Hepatocyte (in vitro differentiated cells): ENCODE results near the gene GP5.

Experiments used
- EZH2phosphoT487 ChIP-seq: fragments of 200-600 bp; sonication (generic); IDR thresholded peaks from one replicate; pipeline ENCODE4 v1.6.1; 2018; ENCODE audit warnings: antibody characterized with exemption, mild to moderate bottlenecking, low read depth, moderate library complexity; ENCODE audit not compliant: unreplicated experiment, severe bottlenecking
- TF ChIP-seq, protein P1 (sequence below): fragments of 200-600 bp; sonication (generic); IDR thresholded peaks from 2 replicates; pipeline ENCODE4 v1.5.1; 2016; ENCODE audit warnings: antibody characterized with exemption, mild to moderate bottlenecking; ENCODE audit not compliant: poor library complexity

DNA sequence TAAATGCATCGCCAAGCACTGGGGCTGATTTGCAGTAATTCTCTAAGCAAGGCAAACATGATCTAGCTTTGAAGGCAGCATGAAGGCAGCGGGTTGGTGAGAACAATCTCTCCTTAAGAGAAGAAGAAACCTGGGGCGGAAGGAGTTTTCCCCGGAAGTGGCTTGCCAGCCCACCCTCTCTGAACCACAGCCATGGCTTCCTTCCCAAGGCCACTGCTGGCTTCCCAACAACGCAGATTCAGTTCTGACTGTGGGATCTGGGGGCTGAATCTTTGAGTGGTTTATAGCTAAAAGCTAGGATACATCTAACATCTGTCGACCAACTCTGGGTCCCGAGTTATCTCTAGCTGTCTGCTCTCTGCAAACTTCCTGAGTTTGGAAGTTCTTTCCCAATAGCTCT lies 43.7 kb downstream of the GP5 start:
- TF ChIP-seq, protein P1, sequence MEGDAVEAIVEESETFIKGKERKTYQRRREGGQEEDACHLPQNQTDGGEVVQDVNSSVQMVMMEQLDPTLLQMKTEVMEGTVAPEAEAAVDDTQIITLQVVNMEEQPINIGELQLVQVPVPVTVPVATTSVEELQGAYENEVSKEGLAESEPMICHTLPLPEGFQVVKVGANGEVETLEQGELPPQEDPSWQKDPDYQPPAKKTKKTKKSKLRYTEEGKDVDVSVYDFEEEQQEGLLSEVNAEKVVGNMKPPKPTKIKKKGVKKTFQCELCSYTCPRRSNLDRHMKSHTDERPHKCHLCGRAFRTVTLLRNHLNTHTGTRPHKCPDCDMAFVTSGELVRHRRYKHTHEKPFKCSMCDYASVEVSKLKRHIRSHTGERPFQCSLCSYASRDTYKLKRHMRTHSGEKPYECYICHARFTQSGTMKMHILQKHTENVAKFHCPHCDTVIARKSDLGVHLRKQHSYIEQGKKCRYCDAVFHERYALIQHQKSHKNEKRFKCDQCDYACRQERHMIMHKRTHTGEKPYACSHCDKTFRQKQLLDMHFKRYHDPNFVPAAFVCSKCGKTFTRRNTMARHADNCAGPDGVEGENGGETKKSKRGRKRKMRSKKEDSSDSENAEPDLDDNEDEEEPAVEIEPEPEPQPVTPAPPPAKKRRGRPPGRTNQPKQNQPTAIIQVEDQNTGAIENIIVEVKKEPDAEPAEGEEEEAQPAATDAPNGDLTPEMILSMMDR, result no peak
- no peak for TF ChIP-seq EZH2phosphoT487
